K562 (cell line): ENCODE measurements around the gene RAP1A. TPM values are rescaled to one million over a fixed set of nuclear protein-coding genes. Genes with fewer than 3 reads are reported as not detected.

Experiments used
- ATAC-seq: fragments of 200-7000 bp; cut with Tn5 transposase; 3 replicates; pipeline ENCODE4 v1.9.1; 2020; ENCODE audit warnings: moderate library complexity
- BruUV-seq: library from RNA; stranded (reverse); fragments of 400-500 nt; replicated peaks from 2 replicates; lab custom pipeline; 2021; lab: Mats Ljungman, UMichigan
- CTCF ChIA-PET: fragments of 300-600 bp; formaldehyde crosslinking; extraction: SDS; loops from one replicate; lab custom pipeline; 2021; ENCODE audit warnings: low intra/inter-chr PET ratio; lab: Yijun Ruan, JAX
- POLR2A ChIA-PET: fragments of 300-600, 350-650 bp; sonication (Branson Sonifier 250); formaldehyde crosslinking; extraction: SDS; loops from one replicate; lab custom pipeline; 2021; ENCODE audit warnings: antibody characterized with exemption, inconsistent platforms; lab: Yijun Ruan, JAX
- DNase-seq, 4 experiments: peaks; one replicate each; pipeline versions ENCODE4 v3.0.0 to v3.0.0-alpha.2; 2011 to 2018; ENCODE audit warnings: low spot score in 3 of 4, mixed read lengths in 3 of 4; ENCODE audit errors: extremely low read depth in 1 of 4
- FAIRE-seq: peaks from 2 replicates; lab custom pipeline; 2011; peaks lifted over from hg19 to GRCh38; lab: Jason Lieb, UNC
- H2AFZ ChIP-seq: 2 replicates; pipeline ENCODE4 v1.6.0; 2011; ENCODE audit warnings: low read depth, low read length, control low read depth, inconsistent platforms
- H3K27ac ChIP-seq: fragments of 200-600 bp; 3 replicates; pipeline ENCODE4 v1.8.0; 2011; ENCODE audit warnings: low read depth, mild to moderate bottlenecking, control low read depth, inconsistent platforms, low read length, moderate library complexity, mixed read lengths; ENCODE audit errors: extremely low read depth
- H3K27me3 ChIP-seq, 2 experiments: fragments of 300-600 bp in 1 of 2; 2 replicates in 1 of 2; 3 replicates in 1 of 2; pipeline versions ENCODE4 v1.6.0 to v1.8.0; 2011; ENCODE audit warnings: inconsistent platforms in 2 of 2, low read length in 2 of 2, mild to moderate bottlenecking in 1 of 2, mixed read lengths in 1 of 2, moderate library complexity in 1 of 2; ENCODE audit not compliant: control insufficient read depth in 2 of 2, insufficient read depth in 2 of 2
- H3K36me3 ChIP-seq: fragments of 300-600 bp; 3 replicates; pipeline ENCODE4 v1.8.0; 2011; ENCODE audit warnings: mild to moderate bottlenecking, low read length, inconsistent platforms; ENCODE audit not compliant: control insufficient read depth, insufficient read depth
- H3K4me1 ChIP-seq, 2 experiments: fragments of 200-600 bp in 1 of 2; replicated peaks in 1 of 2; 2 replicates in 1 of 2; 3 replicates in 1 of 2; pipeline versions ENCODE4 v1.5.1 to v1.8.0; 2011; ENCODE audit warnings: inconsistent platforms in 2 of 2, low read length in 2 of 2, mild to moderate bottlenecking in 1 of 2, mixed read lengths in 1 of 2, moderate library complexity in 1 of 2; ENCODE audit not compliant: control insufficient read depth in 2 of 2, insufficient read depth in 2 of 2
- H3K4me2 ChIP-seq: 2 replicates; pipeline ENCODE4 v1.6.1; 2011; ENCODE audit warnings: low read length, control low read depth, inconsistent platforms, mixed read lengths; ENCODE audit not compliant: insufficient read depth
- H3K4me3 ChIP-seq: fragments of 200-600 bp; sonication (generic), shearing (Covaris generic); 2 replicates; pipeline ENCODE4 v1.5.1; 2016; ENCODE audit warnings: control low read depth, inconsistent platforms
- H3K79me2 ChIP-seq: fragments of 200-600 bp; 3 replicates; pipeline ENCODE4 v1.8.0; 2011; ENCODE audit warnings: low read length, inconsistent platforms; ENCODE audit not compliant: control insufficient read depth, insufficient read depth
- H3K9ac ChIP-seq, 2 experiments: 2 replicates each; pipeline versions ENCODE4 v1.6.0 to v1.6.1; 2011; ENCODE audit warnings: low read depth in 2 of 2, low read length in 2 of 2, control low read depth in 1 of 2, inconsistent platforms in 1 of 2, mild to moderate bottlenecking in 1 of 2, mixed read lengths in 1 of 2; ENCODE audit not compliant: insufficient read depth in 1 of 2
- H3K9me1 ChIP-seq: one replicate; pipeline ENCODE4 v1.6.0; 2011; ENCODE audit warnings: inconsistent platforms, mild to moderate bottlenecking, low read length, moderate library complexity; ENCODE audit not compliant: control insufficient read depth, insufficient read depth
- H3K9me3 ChIP-seq: replicated peaks from 2 replicates; pipeline ENCODE4 v1.5.1; 2011; ENCODE audit warnings: low read depth, low read length, inconsistent platforms; ENCODE audit not compliant: control insufficient read depth, insufficient read depth
- H4K20me1 ChIP-seq: replicated peaks from 2 replicates; pipeline ENCODE4 v1.6.1; 2011; ENCODE audit warnings: low read length, inconsistent platforms, mixed read lengths; ENCODE audit not compliant: control insufficient read depth, insufficient read depth
- BHLHE40 ChIP-seq: IDR thresholded peaks from 2 replicates; pipeline ENCODE4 v1.6.1; 2011; ENCODE audit warnings: low read length, improper control_type of control experiment
- CREB1 ChIP-seq, 2 experiments: sonication (generic) in 1 of 2; formaldehyde crosslinking in 1 of 2; IDR thresholded peaks; 2 replicates each; pipeline versions ENCODE4 v1.6.1 to v1.8.0; 2012 to 2022; ENCODE audit warnings: inconsistent platforms in 1 of 2, mild to moderate bottlenecking in 1 of 2, missing genetic modification reagents in 1 of 2, moderate library complexity in 1 of 2
- FOSL1 ChIP-seq: fragments of 200-800 bp; sonication (Bioruptor generic); conservative IDR thresholded peaks from 2 replicates; pipeline ENCODE4 v1.6.1; 2016; ENCODE audit warnings: missing genetic modification characterization, missing compliant biosample characterization
- FOXJ2 ChIP-seq: fragments of 200-800 bp; sonication (Bioruptor generic); IDR thresholded peaks from 2 replicates; pipeline ENCODE4 v1.6.1; 2016; ENCODE audit warnings: missing genetic modification characterization, missing compliant biosample characterization
- MCM3 ChIP-seq: fragments of 450-650 bp; IDR thresholded peaks from 2 replicates; pipeline ENCODE4 v1.6.1; 2016
- MTA2 ChIP-seq: fragments of 450-650 bp; IDR thresholded peaks from 2 replicates; pipeline ENCODE4 v1.6.1; 2016; ENCODE audit warnings: low read depth
- RBM39 ChIP-seq: fragments of 200-400 bp; formaldehyde crosslinking; optimal IDR thresholded peaks from 2 replicates; pipeline ENCODE3; 2018; ENCODE audit warnings: low read depth, low read length
- RHOXF2B ChIP-seq: fragments of 250-450 bp; sonication (Bioruptor Pico); conservative IDR thresholded peaks from 2 replicates; pipeline ENCODE4 v1.5.1; 2021
- SMARCC2 ChIP-seq: fragments of 450-650 bp; IDR thresholded peaks from 2 replicates; pipeline ENCODE4 v1.6.1; 2017; ENCODE audit warnings: antibody characterized with exemption, moderate library complexity, mild to moderate bottlenecking, low read depth
- ZC3H4 ChIP-seq: sonication (generic); formaldehyde crosslinking; IDR thresholded peaks from 2 replicates; pipeline ENCODE4 v1.9.0; 2021; ENCODE audit warnings: missing genetic modification reagents, borderline replicate concordance
- in situ Hi-C: fragments of 300-500 bp; cut with MboI; formaldehyde crosslinking; loops from 4 replicates; pipeline ENCODE4 v1.15.0; 2018; ENCODE audit warnings: inconsistent platforms, mixed read lengths
- intact Hi-C: fragments of 100-400 bp; cut with micrococcal nuclease; formaldehyde crosslinking; loops from 2 replicates; pipeline ENCODE4 v1.14.2; 2022
- polyA plus RNA-seq, 8 experiments: library from polyadenylated mRNA; depleted of rRNA in 4 of 8; stranded (reverse) in 5 of 8; unstranded in 3 of 8; fragments of >200 nt; fragmentation: Nextera tagmentation in 2 of 8; fragmentation: Illumina TruSeq in 1 of 8; extraction: Ambion mirVana in 2 of 8; extraction: Trizol in 1 of 8; gene quantifications; 2 replicates each; pipeline versions ENCODE4 v1.2.1 to v1.2.3, GENCODE V29; 2011 to 2014; ENCODE audit warnings: inconsistent platforms in 1 of 8, missing spikeins in 1 of 8
- total RNA-seq, 7 experiments: library from RNA; depleted of rRNA in 6 of 7; stranded (reverse); fragments of >200 nt in 6 of 7; fragmentation: Illumina TruSeq in 2 of 7; extraction: Trizol in 2 of 7; gene quantifications; 2 replicates each; pipeline versions ENCODE4 v1.2.1 to v1.2.3, GENCODE V29; 2011 to 2021; ENCODE audit warnings: low replicate concordance in 1 of 7

The RAP1A gene
- total and polyA plus RNA-seq, 9 of the 15 experiments (the other 6 are each of a cell fraction or from before 2014, with no cell fraction given) = 13.4 to 86.2 (median 32.5) TPM

- no peak for TF ChIP-seq ZC3H4 (CRISPR knock-in tag)
Observed at GRCh38 chr1:111664652-111665051, 45.1 kb downstream of the RAP1A start (continued).

GRCh38 chr1:111665497-111665896, 45.9 kb downstream of the RAP1A start:
- H3K9me1 ChIP-seq = no peaks in the 10 kb centered on the region
- H3K4me2 ChIP-seq = no peak overlapping the region
- H3K4me3 ChIP-seq = no peak overlapping the region
- FAIRE-seq = no peak
- ChIA-PET POLR2A (interaction anchor here (1.5 kb wide), 1 partner anchor 9 kb away, joined by 4 read pairs; no protein-coding TSS in a partner anchor), CTCF (no interaction called here)
- no peak overlapping the region for H3K9ac ChIP-seq
- ATAC-seq = no peak
- H3K79me2 ChIP-seq = peaks cover 78% of the 10 kb centered on the region
- H3K4me1 ChIP-seq = peaks cover 8 to 27% of the 10 kb centered on the region in 2 experiments
- H3K36me3 ChIP-seq = peaks cover 7% of the 10 kb centered on the region; the same call in 2 of the 3 replicates
- H3K27ac ChIP-seq = no peak overlapping the region
- H2AFZ ChIP-seq = no peak overlapping the region
- no peaks in the 10 kb centered on the region for H3K27me3 ChIP-seq
- intact Hi-C loops = loop anchor here (10.0 kb wide), 1 partner anchor 451 kb away; no protein-coding TSS in a partner anchor
- no peak for DNase-seq
- no peaks in the 10 kb centered on the region for H3K9me3 ChIP-seq
- in situ Hi-C loops = no loop called here
- BruUV-seq = no TSS peak
- no peaks in the 10 kb centered on the region for H4K20me1 ChIP-seq
- TF ChIP-seq SMARCC2 (no peak), RBM39 (no peak), FOXJ2 (tag) (no peak), RHOXF2B (CRISPR knock-in tag) (no peak), FOSL1 (tag) (no peak), BHLHE40 (no peak), MTA2 (no peak), MCM3 (no peak), CREB1 (IDR thresholded peaks at IDR 0.05) (no peak), CREB1 (CRISPR knock-in tag; IDR thresholded peaks at IDR 0.05) (no peak)
- TF ChIP-seq, all 486 proteins: peak for 0
